Uterus (tissue), 4 donors: Measurements from ENCODE around the gene ENO4. TPM values are rescaled to one million over a fixed set of nuclear protein-coding genes. Genes with fewer than 3 reads are reported as not detected.

Experiments used
- DNase-seq, 2 donors: peaks; one replicate each; pipeline ENCODE4 v3.0.0-alpha.2; 2019 to 2020
- H3K27ac ChIP-seq, 2 donors: fragments of 200-600 bp; sonication (generic); 1 replicate in 1 of 2; 2 replicates in 1 of 2; pipeline ENCODE4 v1.5.1; 2016 to 2018
- H3K27me3 ChIP-seq, 2 donors: fragments of 200-600 bp; sonication (generic); one replicate each; pipeline ENCODE4 v1.5.1; 2018 to 2019; ENCODE audit warnings: control low read depth in 1 of 2
- H3K36me3 ChIP-seq, 2 donors: fragments of 200-600 bp; sonication (generic); one replicate each; pipeline ENCODE4 v1.5.1; 2019; ENCODE audit warnings: control low read depth in 1 of 2
- H3K4me1 ChIP-seq, 2 donors: fragments of 200-600 bp; sonication (generic); one replicate each; pipeline ENCODE4 v1.5.1; 2018 to 2019; ENCODE audit warnings: control low read depth in 1 of 2
- H3K4me3 ChIP-seq, 2 donors: fragments of 200-600 bp; sonication (generic); 1 replicate in 1 of 2; 2 replicates in 1 of 2; pipeline ENCODE4 v1.5.1; 2018 to 2019; ENCODE audit warnings: mild to moderate bottlenecking in 1 of 2
- H3K9me3 ChIP-seq, 2 donors: fragments of 200-600 bp; sonication (generic); one replicate each; pipeline ENCODE4 v1.5.1; 2019; ENCODE audit warnings: control low read depth in 1 of 2
- POLR2A ChIP-seq, 2 donors: fragments of 450-650 bp; IDR thresholded peaks; one replicate each; pipeline ENCODE4 v1.6.1; 2016; ENCODE audit warnings: antibody characterized with exemption in 2 of 2, mild to moderate bottlenecking in 1 of 2, moderate library complexity in 1 of 2
- intact Hi-C: fragments of 100-400 bp; cut with DNase I; formaldehyde crosslinking; loops from one replicate; pipeline ENCODE4 v1.15.1; 2023; ENCODE audit warnings: low total_unique reads
- total RNA-seq, 4 donors: library from RNA; depleted of rRNA in 3 of 4; stranded (reverse); fragments of >200 nt in 3 of 4; gene quantifications; one replicate each; pipeline versions ENCODE4 v1.1.0 to v1.2.4, GENCODE V29; 2014 to 2023
- TF ChIP-seq, protein P1 (sequence below), 4 experiments: fragments of 200-600 bp in 2 of 4; fragments of 450-650 bp in 2 of 4; sonication (generic) in 2 of 4; IDR thresholded peaks; one replicate each; pipeline ENCODE4 v1.5.1; 2016 to 2019; ENCODE audit warnings: antibody characterized with exemption in 4 of 4, mild to moderate bottlenecking in 2 of 4, moderate library complexity in 1 of 4
- donor health status: DM: yes; HTN: yes; CAD: no.

ENO4 gene
- total RNA-seq, 4 donors from 2014 or later: 0.67 to 2.6 (median 2.2) TPM; not detected in 1

DNA sequence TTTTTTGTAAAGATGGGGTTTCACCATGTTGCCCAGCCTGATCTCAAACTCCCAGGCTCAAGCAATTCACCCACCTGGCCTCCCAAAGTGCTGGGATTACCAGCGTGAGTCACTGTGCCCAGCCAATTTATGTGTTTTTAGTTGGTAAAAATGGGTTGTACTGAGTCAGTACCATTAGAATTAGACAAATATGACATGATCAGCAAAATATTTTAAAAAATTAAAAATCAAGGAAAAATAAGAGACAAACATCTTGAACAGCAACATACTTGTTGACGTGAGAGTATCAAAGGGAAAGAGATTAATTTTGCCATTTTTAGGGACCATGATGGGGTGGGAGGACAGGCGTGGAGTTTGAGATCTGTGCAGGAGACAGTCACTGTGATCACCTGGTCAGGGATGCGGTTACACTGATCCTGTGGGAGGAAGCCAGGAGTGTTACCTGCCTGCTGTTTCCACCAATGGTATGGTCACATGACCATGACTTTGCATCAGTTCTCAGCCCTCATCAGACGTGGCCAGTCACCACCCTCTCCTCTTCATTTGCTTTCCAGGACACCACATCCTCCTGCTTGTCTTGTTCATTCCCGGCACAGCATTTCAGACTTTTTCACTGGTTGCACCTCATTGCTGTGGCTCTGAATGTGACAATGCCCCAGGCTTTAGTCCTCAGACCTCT is 29.2 kb upstream of the ENO4 start:
- H3K27me3 ChIP-seq: peaks cover 0 to 7% of the 10 kb centered on the region in 2 donors
- H3K4me1 ChIP-seq: no peaks in the 10 kb centered on the region
- no peaks in the 10 kb centered on the region for H3K36me3 ChIP-seq
- H3K27ac ChIP-seq: no peak overlapping the region
- no peak overlapping the region for H3K4me3 ChIP-seq
- no peak for DNase-seq
- no peaks in the 10 kb centered on the region for H3K9me3 ChIP-seq
- intact Hi-C loops: no loop called here
- TF ChIP-seq, protein P1, sequence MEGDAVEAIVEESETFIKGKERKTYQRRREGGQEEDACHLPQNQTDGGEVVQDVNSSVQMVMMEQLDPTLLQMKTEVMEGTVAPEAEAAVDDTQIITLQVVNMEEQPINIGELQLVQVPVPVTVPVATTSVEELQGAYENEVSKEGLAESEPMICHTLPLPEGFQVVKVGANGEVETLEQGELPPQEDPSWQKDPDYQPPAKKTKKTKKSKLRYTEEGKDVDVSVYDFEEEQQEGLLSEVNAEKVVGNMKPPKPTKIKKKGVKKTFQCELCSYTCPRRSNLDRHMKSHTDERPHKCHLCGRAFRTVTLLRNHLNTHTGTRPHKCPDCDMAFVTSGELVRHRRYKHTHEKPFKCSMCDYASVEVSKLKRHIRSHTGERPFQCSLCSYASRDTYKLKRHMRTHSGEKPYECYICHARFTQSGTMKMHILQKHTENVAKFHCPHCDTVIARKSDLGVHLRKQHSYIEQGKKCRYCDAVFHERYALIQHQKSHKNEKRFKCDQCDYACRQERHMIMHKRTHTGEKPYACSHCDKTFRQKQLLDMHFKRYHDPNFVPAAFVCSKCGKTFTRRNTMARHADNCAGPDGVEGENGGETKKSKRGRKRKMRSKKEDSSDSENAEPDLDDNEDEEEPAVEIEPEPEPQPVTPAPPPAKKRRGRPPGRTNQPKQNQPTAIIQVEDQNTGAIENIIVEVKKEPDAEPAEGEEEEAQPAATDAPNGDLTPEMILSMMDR (IDR thresholded peaks at IDR 0.05): no peak
- no peak for TF ChIP-seq POLR2A (IDR thresholded peaks at IDR 0.05)

DNA sequence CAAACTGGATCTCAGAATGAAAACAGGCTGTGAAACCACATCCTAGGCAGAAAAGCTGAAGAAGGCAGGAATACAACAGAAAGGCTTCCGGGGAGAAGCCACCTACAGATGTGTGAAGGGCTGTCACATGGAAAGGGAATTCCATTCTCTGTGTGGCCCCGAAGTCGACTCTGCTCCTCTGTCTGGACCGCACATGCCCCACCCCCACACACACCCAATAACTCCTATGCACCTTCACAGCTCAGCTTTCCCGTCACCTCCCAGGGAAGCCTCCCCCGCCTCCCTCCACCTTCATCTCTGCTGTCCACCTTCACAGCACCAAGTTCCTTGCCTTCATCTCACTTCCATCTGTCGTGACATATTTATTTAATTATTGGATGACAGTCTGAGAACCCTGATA is 23.4 kb upstream of the ENO4 start:
- H3K36me3 ChIP-seq: no peaks in the 10 kb centered on the region
- no peak overlapping the region for H3K27ac ChIP-seq
- H3K4me1 ChIP-seq: no peaks in the 10 kb centered on the region
- H3K9me3 ChIP-seq: no peaks in the 10 kb centered on the region
- intact Hi-C loops: no loop called here
- H3K27me3 ChIP-seq: no peaks in the 10 kb centered on the region
- no peak for TF ChIP-seq POLR2A (IDR thresholded peaks at IDR 0.05)
- no peak overlapping the region for H3K4me3 ChIP-seq
- DNase-seq: no peak

DNA sequence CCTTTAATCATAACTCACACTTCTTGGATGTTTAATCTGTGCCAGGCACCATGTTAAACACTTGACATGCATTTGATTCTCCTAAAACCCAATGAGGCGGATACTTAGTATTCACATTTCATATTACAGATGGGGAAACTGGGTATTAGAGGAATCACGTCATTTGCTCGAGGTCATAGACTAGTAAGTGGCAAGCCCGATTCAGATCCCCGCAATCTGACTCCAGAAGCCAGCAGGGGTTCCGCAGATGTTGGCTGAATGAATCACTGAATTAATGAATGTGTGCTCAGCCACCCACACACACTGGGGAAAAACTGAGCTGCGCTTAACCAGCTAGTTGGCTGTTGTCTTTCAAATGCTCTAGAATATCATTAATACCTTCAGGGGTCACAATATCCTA is 22.5 kb upstream of the ENO4 start:
- TF ChIP-seq, protein P1 (IDR thresholded peaks at IDR 0.05): no peak
- TF ChIP-seq POLR2A (IDR thresholded peaks at IDR 0.05): no peak

DNA sequence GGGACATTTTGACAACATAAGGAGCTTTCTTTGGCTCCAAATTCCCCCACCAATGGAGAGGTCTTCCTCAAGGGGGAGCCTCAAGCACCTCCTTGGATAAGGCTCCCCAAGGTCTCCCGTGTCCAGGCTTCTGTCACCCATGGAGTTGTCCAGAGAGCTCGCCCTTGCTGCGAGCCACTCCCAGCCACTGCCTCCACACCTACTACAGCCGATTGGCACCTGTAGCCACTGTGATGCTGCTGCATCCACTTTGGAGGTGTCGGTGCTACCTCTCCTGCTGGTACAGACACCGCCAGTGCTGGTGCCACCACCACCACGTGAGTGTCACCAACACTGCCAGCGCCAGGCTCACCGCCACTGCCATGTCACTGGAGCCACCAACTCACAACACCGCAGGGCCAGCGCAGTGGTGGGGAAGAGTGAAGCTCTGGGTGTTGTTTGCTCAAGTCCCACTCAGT is 22.1 kb upstream of the ENO4 start:
- no peak overlapping the region for H3K4me3 ChIP-seq
- intact Hi-C loops: no loop called here
- TF ChIP-seq, protein P1 (IDR thresholded peaks at IDR 0.05): no peak
- no peak for TF ChIP-seq POLR2A (IDR thresholded peaks at IDR 0.05)
- no peak overlapping the region for H3K27ac ChIP-seq
- H3K36me3 ChIP-seq: no peaks in the 10 kb centered on the region
- no peak for DNase-seq
- H3K4me1 ChIP-seq: no peaks in the 10 kb centered on the region
- no peaks in the 10 kb centered on the region for H3K27me3 ChIP-seq
- no peaks in the 10 kb centered on the region for H3K9me3 ChIP-seq

More for the DNA sequence above, 22.5 kb upstream of the ENO4 start:
- no peaks in the 10 kb centered on the region for H3K27me3 ChIP-seq
- intact Hi-C loops: no loop called here
- no peaks in the 10 kb centered on the region for H3K36me3 ChIP-seq
- H3K4me3 ChIP-seq: no peak overlapping the region
- no peak overlapping the region for H3K27ac ChIP-seq
- no peak for DNase-seq
- H3K9me3 ChIP-seq: no peaks in the 10 kb centered on the region
- no peaks in the 10 kb centered on the region for H3K4me1 ChIP-seq

DNA sequence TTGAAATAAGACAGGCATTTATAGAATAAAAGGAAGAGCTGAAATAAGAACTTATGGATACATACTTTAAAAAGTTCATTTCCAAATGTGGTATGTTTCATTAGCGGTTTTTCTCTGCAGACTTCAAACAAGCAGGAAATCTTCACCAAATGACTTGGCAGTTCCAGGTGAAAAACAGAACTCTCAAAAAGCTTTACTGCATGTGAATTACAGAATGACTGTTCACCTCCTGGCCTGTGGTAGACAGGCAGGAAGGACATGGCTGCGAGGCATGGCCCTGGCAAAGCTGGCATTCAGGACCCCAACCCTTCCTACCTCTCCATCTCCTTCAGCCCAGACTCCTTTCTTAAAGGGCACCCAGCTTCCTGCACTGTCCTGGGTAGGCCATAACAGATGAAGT is 21.2 kb upstream of the ENO4 start:
- Histone ChIP-seq H3K4me3 (no peak overlapping the region), H3K36me3 (no peaks in the 10 kb centered on the region), H3K9me3 (no peaks in the 10 kb centered on the region), H3K27ac (no peak overlapping the region), H3K4me1 (no peaks in the 10 kb centered on the region), H3K27me3 (no peaks in the 10 kb centered on the region)
- DNase-seq: no peak
- no peak for TF ChIP-seq POLR2A (IDR thresholded peaks at IDR 0.05)
- TF ChIP-seq, protein P1 (IDR thresholded peaks at IDR 0.05): no peak
- intact Hi-C loops: no loop called here
